B cell (primary cell): ENCODE measurements around the gene FNDC5. TPM values are rescaled to one million over a fixed set of nuclear protein-coding genes. Genes with fewer than 3 reads are reported as not detected.

ENCODE experiments used
- ATAC-seq: fragments of 200-7000 bp; cut with Tn5 transposase; one replicate; pipeline ENCODE4 v1.10.0; 2021; ENCODE audit warnings: low read depth, mild to moderate bottlenecking, moderate number of reproducible peaks, moderate library complexity
- CTCF ChIA-PET: fragments of 350-600 bp; sonication (Branson Sonifier 250); formaldehyde crosslinking; loops from one replicate; lab custom pipeline; 2021; ENCODE audit warnings: antibody characterized with exemption, inconsistent platforms; lab: Charles Lee
- POLR2A ChIA-PET: fragments of 350-600 bp; sonication (Branson Sonifier 250); formaldehyde crosslinking; loops from one replicate; lab custom pipeline; 2021; ENCODE audit warnings: antibody characterized with exemption; lab: Charles Lee
- DNase-seq: peaks from one replicate; pipeline ENCODE4 v3.0.0; 2013
- H2AFZ ChIP-seq: 2 replicates; pipeline ENCODE4 v1.6.1; 2012; ENCODE audit warnings: mild to moderate bottlenecking, low read depth, low read length; ENCODE audit not compliant: insufficient read depth, poor library complexity, severe bottlenecking
- H3K27ac ChIP-seq, 2 donors: 1 replicate in 1 of 2; 2 replicates in 1 of 2; pipeline ENCODE4 v1.5.1; 2012 to 2013; ENCODE audit warnings: low read length in 2 of 2, mild to moderate bottlenecking in 2 of 2, moderate library complexity in 1 of 2
- H3K27me3 ChIP-seq, 4 experiments: fragments of 200-600 bp in 1 of 4; sonication (generic) in 1 of 4; replicated peaks in 1 of 4; 1 replicate in 2 of 4; 2 replicates in 2 of 4; pipeline versions ENCODE4 v1.6.1 to v1.7.0; 2013 to 2016; ENCODE audit warnings: low read length in 3 of 4, mild to moderate bottlenecking in 2 of 4, mixed read lengths in 1 of 4, moderate library complexity in 1 of 4; ENCODE audit not compliant: insufficient read depth in 4 of 4, control insufficient read depth in 3 of 4; ENCODE audit errors: control extremely low read depth in 1 of 4
- H3K36me3 ChIP-seq, 2 experiments: replicated peaks in 1 of 2; 1 replicate in 1 of 2; 2 replicates in 1 of 2; pipeline versions ENCODE4 v1.6.1 to v1.7.1; 2013; ENCODE audit warnings: low read length in 1 of 2; ENCODE audit not compliant: insufficient read depth in 2 of 2, control insufficient read depth in 1 of 2; ENCODE audit errors: control extremely low read depth in 1 of 2, extremely low read depth in 1 of 2
- H3K4me1 ChIP-seq, 2 donors: fragments of 200-600 bp in 1 of 2; sonication (generic) in 1 of 2; 1 replicate in 1 of 2; 2 replicates in 1 of 2; pipeline versions ENCODE4 v1.5.1 to v1.6.1; 2013 to 2017; ENCODE audit warnings: low read length in 2 of 2; ENCODE audit not compliant: control insufficient read depth in 2 of 2, insufficient read depth in 2 of 2
- H3K4me2 ChIP-seq: replicated peaks from 2 replicates; pipeline ENCODE3; 2012; ENCODE audit warnings: mild to moderate bottlenecking, low read depth, low read length; ENCODE audit not compliant: poor library complexity, severe bottlenecking
- H3K4me3 ChIP-seq, 5 experiments: fragments of 200-600 bp in 1 of 5; sonication (generic) in 1 of 5; 1 replicate in 3 of 5; 2 replicates in 2 of 5; pipeline versions ENCODE4 v1.5.1 to v1.7.0; 2011 to 2016; ENCODE audit warnings: low read length in 4 of 5, mild to moderate bottlenecking in 4 of 5, low read depth in 2 of 5, control low read depth in 1 of 5, moderate library complexity in 1 of 5; ENCODE audit not compliant: insufficient read depth in 1 of 5; ENCODE audit errors: control extremely low read depth in 1 of 5, extremely low read depth in 1 of 5
- H3K79me2 ChIP-seq: fragments of 200-600 bp; sonication (generic); one replicate; pipeline ENCODE4 v1.6.0; 2016; ENCODE audit warnings: low read length; ENCODE audit not compliant: control insufficient read depth, insufficient read depth
- H3K9ac ChIP-seq: fragments of 200-600 bp; sonication (generic); 2 replicates; pipeline ENCODE4 v1.6.1; 2017; ENCODE audit warnings: mild to moderate bottlenecking, low read length, moderate library complexity
- H3K9me3 ChIP-seq, 3 donors: one replicate each; pipeline versions ENCODE4 v1.6.1 to v1.7.1; 2013; ENCODE audit warnings: low read length in 2 of 3; ENCODE audit not compliant: control insufficient read depth in 2 of 3, insufficient read depth in 1 of 3; ENCODE audit errors: control extremely low read depth in 1 of 3
- H4K20me1 ChIP-seq: 2 replicates; pipeline ENCODE4 v1.6.0; 2012; ENCODE audit warnings: mild to moderate bottlenecking, low read length; ENCODE audit not compliant: insufficient read depth, control insufficient read depth, poor library complexity, severe bottlenecking
- H3K27ac Mint-ChIP-seq: one replicate; pipeline ENCODE4 v1.8.0; 2021; ENCODE audit warnings: mixed read lengths
- H3K27me3 Mint-ChIP-seq: one replicate; pipeline ENCODE4 v1.8.0; 2021; ENCODE audit warnings: mixed read lengths
- H3K4me1 Mint-ChIP-seq: one replicate; pipeline ENCODE4 v1.8.0; 2021; ENCODE audit warnings: mixed read lengths
- H3K4me3 Mint-ChIP-seq: one replicate; pipeline ENCODE4 v1.8.0; 2021; ENCODE audit warnings: mixed read lengths
- H3K9me3 Mint-ChIP-seq: one replicate; pipeline ENCODE4 v1.8.0; 2022; ENCODE audit warnings: mixed read lengths; ENCODE audit not compliant: insufficient read depth
- CTCF ChIP-seq: fragments of 200-600 bp; IDR thresholded peaks from one replicate; pipeline ENCODE4 v1.8.0; 2022; ENCODE audit warnings: antibody characterized with exemption, mild to moderate bottlenecking
- EZH2 ChIP-seq: IDR thresholded peaks from 2 replicates; pipeline ENCODE4 v1.6.1; 2012; ENCODE audit warnings: borderline replicate concordance, low read depth, mild to moderate bottlenecking, moderate library complexity, low read length; ENCODE audit not compliant: insufficient read depth, poor library complexity, severe bottlenecking
- WGBS: methylation state at CpG from one replicate; pipeline ENCODE4 v1.1.5; 2013; ENCODE audit warnings: missing lambda C conversion rate; ENCODE audit not compliant: insufficient coverage; 5-methylcytosine and 5-hydroxymethylcytosine counted together
- intact Hi-C: fragments of 100-400 bp; cut with micrococcal nuclease; formaldehyde crosslinking; loops from one replicate; pipeline ENCODE4 v1.10.0; 2022
- polyA plus RNA-seq: library from polyadenylated mRNA; depleted of rRNA; stranded (reverse); fragments of >200 nt; gene quantifications from 2 replicates; pipeline ENCODE4 v1.2.3, GENCODE V29; 2012
- total RNA-seq, 2 donors: library from RNA; stranded (reverse); fragments of 120-200 nt in 1 of 2; gene quantifications; 1 replicate in 1 of 2; 2 replicates in 1 of 2; pipeline versions ENCODE4 v1.2.3 to v1.2.4, GENCODE V29; 2013 to 2022

Gene FNDC5
- total and polyA plus RNA-seq, 2 donors (not counting 1 experiment from before 2014, with no cell fraction given) = 0.76 to 2.1 TPM

GRCh38 chr1:32878183-32878582 lies 7.5 kb upstream of the FNDC5 start:
- H2AFZ ChIP-seq = no peak overlapping the region
- Mint-ChIP-seq H3K9me3 (no peaks in the 10 kb centered on the region), H3K4me1 (peaks cover 11% of the 10 kb centered on the region), H3K4me3 (no peak overlapping the region), H3K27me3 (peaks cover 28% of the 10 kb centered on the region), H3K27ac (no peak overlapping the region)
- H3K4me3 ChIP-seq = no peak overlapping the region
- H3K9me3 ChIP-seq = no peaks in the 10 kb centered on the region
- ChIA-PET POLR2A (no interaction called here), CTCF (no interaction called here)
- peaks cover 0 to 12% of the 10 kb centered on the region in 2 donors for H3K4me1 ChIP-seq
- peaks cover 0 to 41% (median 8%) of the 10 kb centered on the region in 4 experiments for H3K27me3 ChIP-seq
- no peaks in the 10 kb centered on the region for H3K36me3 ChIP-seq
- H3K27ac ChIP-seq = no peak overlapping the region
- intact Hi-C loops = loop anchor here (10.0 kb wide), 1 partner anchor 53 kb away; no protein-coding TSS in a partner anchor
- no peaks in the 10 kb centered on the region for H4K20me1 ChIP-seq
- TF ChIP-seq EZH2 (no peak), CTCF (no peak)
- ATAC-seq (no peak), DNase-seq (no peak)
- 83% methylated on average over 6 of the region's 6 CpGs for WGBS
- no peaks in the 10 kb centered on the region for H3K79me2 ChIP-seq
- H3K9ac ChIP-seq = no peak overlapping the region
- no peak overlapping the region for H3K4me2 ChIP-seq

DNA sequence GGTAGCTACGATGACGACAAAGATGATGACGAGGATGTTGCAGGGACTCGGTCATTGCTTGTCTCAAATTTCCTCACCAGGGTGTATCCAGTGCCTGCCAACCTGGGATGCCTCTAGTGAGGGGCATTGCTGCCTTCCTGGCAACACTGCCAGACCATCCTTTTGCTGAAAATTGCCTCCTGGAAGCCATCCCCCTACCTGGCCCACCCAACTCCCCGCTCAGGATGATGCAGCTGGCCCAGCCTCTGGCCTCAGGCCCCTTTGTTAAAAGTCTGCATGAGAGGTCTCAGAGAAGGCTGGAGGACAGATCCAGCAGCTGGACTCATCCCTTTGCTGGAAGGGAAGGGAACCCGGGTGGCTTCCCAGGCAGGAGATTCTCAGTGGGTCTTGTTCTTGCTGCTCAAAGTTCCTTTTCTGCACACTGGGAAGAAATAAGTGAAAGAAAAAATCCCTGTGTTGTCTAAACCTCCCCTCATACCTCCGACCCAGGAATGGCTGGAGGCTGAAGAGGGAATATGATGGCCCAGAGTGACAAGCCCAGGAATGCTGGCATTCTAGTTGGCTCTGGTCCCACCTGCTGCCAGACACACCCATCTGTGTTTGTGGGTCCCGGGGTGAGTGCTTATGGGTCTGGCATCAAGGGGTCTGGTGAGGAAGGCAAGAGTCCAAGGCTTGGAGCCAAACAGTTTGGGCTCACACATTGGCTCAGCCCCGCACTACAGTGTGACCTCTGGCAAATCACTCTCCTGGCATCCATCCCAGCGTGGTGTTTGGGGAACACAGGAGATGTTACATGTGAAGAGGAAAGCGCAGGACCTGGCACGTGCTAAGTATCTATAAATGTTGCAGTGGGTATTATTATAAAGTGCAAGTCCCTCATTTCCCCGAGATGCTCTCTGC lies 6.7 kb upstream of the FNDC5 start:
- Histone ChIP-seq H4K20me1 (no peaks in the 10 kb centered on the region), H3K79me2 (no peaks in the 10 kb centered on the region), H3K4me2 (no peak overlapping the region), H3K9ac (no peak overlapping the region), H3K4me3 (no peak overlapping the region), H3K27me3 (peaks cover 0 to 46% (median 8%) of the 10 kb centered on the region in 4 experiments), H3K27ac (no peak overlapping the region), H3K36me3 (no peaks in the 10 kb centered on the region), H2AFZ (no peak overlapping the region), H3K4me1 (peaks cover 5 to 17% of the 10 kb centered on the region in 2 donors), H3K9me3 (no peaks in the 10 kb centered on the region)
- ChIA-PET CTCF (interaction anchor here (0.6 to 3.5 kb wide), 6 partner anchors 10 to 735 kb away, joined by 3 to 44 read pairs (median 6); partner anchors contain the start of gene HPCA), POLR2A (no interaction called here)
- ATAC-seq (no peak), DNase-seq (no peak)
- Mint-ChIP-seq H3K4me3 (no peak overlapping the region), H3K27ac (no peak overlapping the region), H3K9me3 (no peaks in the 10 kb centered on the region), H3K4me1 (peaks cover 16% of the 10 kb centered on the region), H3K27me3 (peaks cover 32% of the 10 kb centered on the region)
- 89% methylated on average over 10 of the region's 13 CpGs for WGBS
- TF ChIP-seq EZH2 (no peak), CTCF (no peak)
- intact Hi-C loops = loop anchor here (10.0 kb wide), 1 partner anchor 53 kb away; no protein-coding TSS in a partner anchor
